A673 (cell line): Measurements from ENCODE around the gene FGF1. TPM values are rescaled to one million over a fixed set of nuclear protein-coding genes. Genes with fewer than 3 reads are reported as not detected.
A peak's percentile ranks its signal among the peaks of the same experiment; 100 is the strongest.

Source experiments
- BruUV-seq: library from RNA; stranded (reverse); fragments of 400-500 nt; replicated peaks from 2 replicates; lab custom pipeline; 2021; lab: Mats Ljungman, UMichigan
- CTCF ChIA-PET: fragments of 300-600 bp; sonication (Branson Sonifier 250); formaldehyde crosslinking; loops from one replicate; lab custom pipeline; 2022; ENCODE audit warnings: antibody characterized with exemption; lab: Charles Lee
- POLR2A ChIA-PET: fragments of 300-600 bp; sonication (Branson Sonifier 250); formaldehyde crosslinking; loops from one replicate; lab custom pipeline; 2022; ENCODE audit warnings: antibody characterized with exemption; ENCODE audit not compliant: low non-redundant PET; lab: Charles Lee
- DNase-seq: peaks from one replicate; pipeline ENCODE4 v3.0.0-alpha.2; 2015; ENCODE audit warnings: low spot score
- H3K27ac ChIP-seq: fragments of 200-600 bp; sonication (generic); 2 replicates; pipeline ENCODE4 v1.5.1; 2016; ENCODE audit warnings: mixed run types, low read depth, mild to moderate bottlenecking, mixed read lengths, antibody characterized with exemption, low read length; ENCODE audit not compliant: poor library complexity, severe bottlenecking
- H3K27me3 ChIP-seq: fragments of 200-600 bp; sonication (generic); replicated peaks from 2 replicates; pipeline ENCODE4 v1.6.1; 2017; ENCODE audit warnings: mixed run types, low read depth, mild to moderate bottlenecking, mixed read lengths, antibody characterized with exemption, low read length; ENCODE audit not compliant: insufficient read depth, poor library complexity
- H3K36me3 ChIP-seq: fragments of 200-600 bp; sonication (generic); 2 replicates; pipeline ENCODE4 v1.6.1; 2016; ENCODE audit warnings: mixed run types, mild to moderate bottlenecking, mixed read lengths, antibody characterized with exemption, low read length; ENCODE audit not compliant: insufficient read depth, poor library complexity, severe bottlenecking
- H3K4me1 ChIP-seq: fragments of 200-600 bp; sonication (generic); 2 replicates; pipeline ENCODE4 v1.6.1; 2017; ENCODE audit warnings: mixed run types, mild to moderate bottlenecking, mixed read lengths, antibody characterized with exemption, low read length; ENCODE audit not compliant: insufficient read depth, poor library complexity, severe bottlenecking
- H3K4me3 ChIP-seq: fragments of 200-600 bp; sonication (generic); 2 replicates; pipeline ENCODE4 v1.5.1; 2016; ENCODE audit warnings: low read depth, mixed run types, mild to moderate bottlenecking, mixed read lengths, low read length; ENCODE audit not compliant: poor library complexity, severe bottlenecking
- H3K9me3 ChIP-seq: fragments of 200-600 bp; sonication (generic); 2 replicates; pipeline ENCODE4 v1.6.1; 2016; ENCODE audit warnings: mixed run types, low read depth, mild to moderate bottlenecking, mixed read lengths, antibody characterized with exemption, low read length; ENCODE audit not compliant: poor library complexity, severe bottlenecking
- CTCF ChIP-seq: fragments of 300-800, 200-600 bp; sonication (generic); conservative IDR thresholded peaks from 2 replicates; pipeline ENCODE4 v1.5.1; 2017; ENCODE audit warnings: low read depth, mild to moderate bottlenecking, antibody characterized with exemption, low read length, moderate library complexity, mixed read lengths
- EZH2 ChIP-seq: fragments of 200-600 bp; sonication (generic); IDR thresholded peaks from 2 replicates; pipeline ENCODE4 v1.6.1; 2017; ENCODE audit warnings: borderline replicate concordance, low read depth, mild to moderate bottlenecking, mixed read lengths, antibody characterized with exemption, low read length; ENCODE audit not compliant: poor library complexity, severe bottlenecking
- intact Hi-C: fragments of 100-400 bp; cut with micrococcal nuclease; formaldehyde crosslinking; loops from one replicate; pipeline ENCODE4 v1.10.0; 2022; ENCODE audit not compliant: unreplicated experiment
- total RNA-seq: library from RNA; stranded (reverse); gene quantifications from 2 replicates; pipeline ENCODE4 v1.2.3, GENCODE V29; 2021

FGF1 gene
- total RNA-seq, 1 experiment from 2014 or later = 0.71 TPM

- Histone ChIP-seq H3K27ac (no peak overlapping the region), H3K4me3 (no peak overlapping the region), H3K4me1 (peaks cover 36% of the 10 kb centered on the region), H3K27me3 (no peaks in the 10 kb centered on the region), H3K36me3 (no peaks in the 10 kb centered on the region), H3K9me3 (no peaks in the 10 kb centered on the region)
- no TSS peak for BruUV-seq
- intact Hi-C loops = no loop called here
- TF ChIP-seq EZH2 (no peak), CTCF (no peak)
- ChIA-PET POLR2A (no interaction called here), CTCF (no interaction called here)
- no peak for DNase-seq
Measured at GRCh38 chr5:142641711-142642110, 44.2 kb downstream of the FGF1 start.

- POLR2A ChIA-PET = no interaction called here
- TF ChIP-seq EZH2 (no peak), CTCF (no peak)
- no TSS peak for BruUV-seq
- intact Hi-C loops = no loop called here
- DNase-seq = peak; percentile 60
- Histone ChIP-seq H3K27ac (no peak overlapping the region), H3K27me3 (no peaks in the 10 kb centered on the region), H3K4me1 (peaks cover 33% of the 10 kb centered on the region), H3K36me3 (no peaks in the 10 kb centered on the region), H3K4me3 (no peak overlapping the region), H3K9me3 (no peaks in the 10 kb centered on the region)
- CTCF ChIA-PET = no interaction called here
Measured at GRCh38 chr5:142640316-142641005, 45.4 kb downstream of the FGF1 start.

GRCh38 chr5:142639455-142639854 is 46.4 kb downstream of the FGF1 start:
- Histone ChIP-seq H3K4me1 (peaks cover 26% of the 10 kb centered on the region), H3K27me3 (no peaks in the 10 kb centered on the region), H3K4me3 (no peak overlapping the region), H3K9me3 (no peaks in the 10 kb centered on the region), H3K36me3 (no peaks in the 10 kb centered on the region), H3K27ac (no peak overlapping the region)
- ChIA-PET POLR2A (no interaction called here), CTCF (no interaction called here)
- no TSS peak for BruUV-seq
- DNase-seq = no peak
- no peak for TF ChIP-seq CTCF
- no peak for TF ChIP-seq EZH2
- intact Hi-C loops = no loop called here
